ENCODE data around the gene DCHS2.
"Not testable (repeated sequence)": the region's sequence is repeated elsewhere in the genome, so short reads cannot be mapped to it uniquely, and the experiment has no call there.

DCHS2 gene

DNA sequence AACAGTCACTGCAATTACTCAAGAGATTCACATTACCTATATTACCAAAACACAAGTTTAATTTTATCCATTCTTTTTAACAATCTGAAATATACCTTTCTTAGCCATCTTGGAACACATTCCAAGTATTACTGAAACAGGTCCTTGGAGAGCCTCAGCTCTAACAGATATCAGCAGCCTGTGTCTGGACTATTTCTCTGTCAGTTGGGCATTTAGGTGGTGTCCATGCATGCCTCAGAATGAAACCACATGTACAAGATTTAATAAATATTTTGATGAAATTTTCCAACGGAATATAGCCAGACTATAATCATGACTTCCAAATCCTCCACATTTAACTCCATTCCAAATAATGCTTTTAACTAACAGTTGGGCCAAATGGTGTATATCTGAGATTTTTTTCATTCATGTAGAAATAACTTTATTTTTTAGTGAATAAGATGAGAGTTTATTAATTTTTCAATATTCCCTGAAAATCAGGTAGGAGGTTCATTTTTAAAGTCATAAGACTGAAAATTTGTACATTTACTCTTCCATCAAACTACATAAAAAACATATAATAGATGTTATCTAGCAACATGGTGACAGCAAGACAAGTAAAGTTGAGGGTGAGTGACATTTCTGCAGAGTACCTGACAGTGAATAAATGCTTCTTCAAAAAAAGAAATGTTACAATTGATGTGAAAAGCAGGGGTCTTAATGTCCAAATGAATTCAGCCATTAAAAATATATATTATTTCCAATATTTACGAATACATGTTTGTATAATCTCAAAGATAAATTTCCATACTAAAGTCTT lies 174.2 kb downstream of the DCHS2 start:
- DNase-seq (ENCODE audit: low read depth), result no peak

DNA sequence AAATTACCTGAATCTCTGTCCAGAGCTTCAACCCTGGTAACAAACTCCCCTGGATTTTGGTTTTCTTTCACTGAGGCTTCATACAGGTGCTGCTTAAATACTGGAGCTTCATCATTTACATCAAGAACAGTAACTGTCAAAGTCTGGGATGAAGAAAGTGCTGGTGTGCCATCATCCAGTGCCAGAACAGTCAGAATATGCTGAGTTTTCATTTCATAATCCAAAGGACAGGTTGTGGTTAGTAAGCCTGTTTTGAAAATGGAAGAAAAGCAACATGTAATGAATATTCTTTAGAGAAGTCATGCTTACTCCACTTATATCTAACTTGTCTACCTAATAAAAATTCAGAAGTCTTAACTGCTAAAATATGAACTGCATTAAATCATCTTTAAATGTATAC lies 175.9 kb downstream of the DCHS2 start:
- no peak for DNase-seq (ENCODE audit: low read depth)

DNA sequence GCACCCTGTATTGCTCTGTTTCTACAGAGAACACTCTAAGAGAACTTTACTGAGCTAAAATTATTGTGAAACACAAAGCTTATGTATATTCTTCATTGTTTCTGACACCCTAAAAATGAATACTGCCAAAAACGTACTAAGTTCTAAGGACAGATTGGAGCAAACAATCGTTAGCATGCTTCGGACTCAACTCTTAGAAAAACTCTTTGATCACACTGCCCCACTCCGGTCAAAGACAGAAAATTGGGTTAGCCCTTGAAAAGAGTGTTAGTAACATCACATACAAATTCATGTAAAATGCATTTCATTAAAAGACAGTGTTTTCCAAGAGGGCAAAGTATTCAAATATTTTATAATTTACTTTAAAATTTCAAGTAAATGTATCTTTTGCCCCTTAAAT lies 177.4 kb downstream of the DCHS2 start:
- no peak for DNase-seq (ENCODE audit: low read depth)

DNA sequence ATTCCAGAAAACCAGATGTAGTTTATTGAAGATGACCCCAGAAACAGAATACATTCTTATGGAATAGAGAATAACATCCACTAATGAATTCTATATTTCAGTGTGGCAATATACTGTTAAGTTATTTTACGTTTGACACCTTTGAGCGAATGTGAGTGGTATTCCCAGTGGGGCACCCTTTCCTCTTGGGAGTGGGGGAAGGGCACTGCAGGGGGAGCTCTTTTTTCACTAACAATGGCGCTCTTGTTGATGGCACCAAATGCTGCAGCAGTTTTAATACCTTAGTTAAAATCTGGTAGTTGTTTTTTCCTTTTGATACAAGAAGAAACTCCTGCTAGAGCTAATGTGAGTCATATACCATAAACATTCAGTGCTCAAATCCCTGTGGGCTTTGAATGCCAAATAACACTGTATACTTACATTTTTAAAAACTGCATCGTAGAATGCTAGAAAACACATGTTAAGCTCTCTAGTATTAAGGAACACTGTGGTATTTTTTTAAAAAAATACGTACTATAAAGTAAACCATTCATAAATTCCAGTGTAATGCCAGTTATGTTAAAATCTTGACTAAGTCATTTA lies 178.5 kb downstream of the DCHS2 start:
- DNase-seq (ENCODE audit: low read depth), result no peak

DNA sequence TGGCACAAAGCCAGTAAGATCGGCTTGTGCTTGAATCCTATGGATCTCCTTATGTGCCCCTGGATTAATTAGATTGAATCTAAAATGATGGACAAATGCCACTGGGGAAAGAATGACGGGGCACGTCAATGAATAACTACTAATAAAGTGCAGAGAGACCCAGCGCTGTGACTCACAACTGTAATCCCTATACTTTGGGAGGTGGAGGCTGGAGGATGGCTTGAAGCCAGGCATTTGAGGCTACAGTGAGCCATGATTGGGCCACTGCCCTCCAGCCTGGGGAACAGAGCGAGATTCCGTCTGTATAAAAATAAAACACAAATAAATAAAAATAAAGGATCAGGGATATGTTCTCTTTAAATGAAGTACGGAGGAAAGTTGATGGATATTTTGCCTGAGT lies 179.4 kb downstream of the DCHS2 start:
- no peak for DNase-seq (ENCODE audit: low read depth)

DNA sequence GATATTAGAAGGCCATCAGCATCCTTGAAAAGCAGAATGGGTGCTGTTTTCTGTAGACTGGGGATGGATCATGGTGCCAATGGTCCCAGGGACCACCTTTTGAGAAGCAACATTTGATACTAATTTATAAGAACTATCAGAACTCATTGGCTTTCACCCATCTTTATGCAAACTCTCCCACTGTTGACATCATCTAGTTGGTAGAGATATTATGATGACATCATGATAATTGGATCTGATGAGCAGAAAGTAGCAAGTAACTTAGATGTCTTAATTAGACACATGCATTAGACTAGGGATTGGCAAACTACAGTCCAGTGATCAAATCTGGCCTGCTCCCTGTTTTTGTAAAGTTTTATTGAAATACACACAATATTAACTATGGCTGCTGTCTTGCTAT lies 181.0 kb downstream of the DCHS2 start:
- DNase-seq (ENCODE audit: low read depth), result no peak

DNA sequence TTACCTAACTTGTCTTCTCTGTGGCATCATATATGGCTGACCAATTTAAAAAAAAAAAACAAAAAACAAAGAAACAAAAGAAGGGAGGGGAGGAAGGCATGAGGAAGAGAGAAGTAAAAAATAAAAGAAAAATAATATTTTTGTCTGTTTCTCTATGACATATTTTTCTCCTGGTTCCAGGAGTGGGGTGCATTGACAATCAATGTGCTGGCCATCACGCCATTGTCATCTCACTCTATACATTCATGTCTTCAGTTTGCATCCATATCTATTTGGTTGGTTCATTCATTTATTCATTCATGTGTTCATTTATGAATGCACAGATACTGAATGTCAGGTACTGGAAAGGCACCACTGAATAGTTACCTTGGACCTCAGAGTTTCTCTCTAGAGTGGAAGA lies 183.4 kb downstream of the DCHS2 start:
- DNase-seq (ENCODE audit: low read depth), result no peak

DNA sequence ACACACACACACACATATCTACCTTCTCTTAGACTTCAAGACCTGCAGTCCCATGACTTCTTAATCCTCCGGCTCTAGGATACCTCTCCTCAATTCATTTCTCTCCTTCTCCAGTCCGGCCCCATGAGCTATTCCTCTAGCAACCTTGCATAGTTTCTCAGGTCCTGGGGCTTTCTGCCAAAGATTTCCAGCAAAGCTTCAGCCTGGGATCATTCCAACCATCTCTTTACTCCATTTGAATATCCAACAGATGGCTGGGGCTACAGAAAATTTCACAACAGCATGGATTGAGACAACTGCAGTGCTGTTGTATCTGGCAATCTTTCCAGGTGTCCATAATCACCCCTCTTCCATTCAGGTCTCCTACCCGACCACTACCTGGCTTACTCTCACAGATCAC lies 184.1 kb downstream of the DCHS2 start:
- no peak for DNase-seq (ENCODE audit: low read depth)

DNA sequence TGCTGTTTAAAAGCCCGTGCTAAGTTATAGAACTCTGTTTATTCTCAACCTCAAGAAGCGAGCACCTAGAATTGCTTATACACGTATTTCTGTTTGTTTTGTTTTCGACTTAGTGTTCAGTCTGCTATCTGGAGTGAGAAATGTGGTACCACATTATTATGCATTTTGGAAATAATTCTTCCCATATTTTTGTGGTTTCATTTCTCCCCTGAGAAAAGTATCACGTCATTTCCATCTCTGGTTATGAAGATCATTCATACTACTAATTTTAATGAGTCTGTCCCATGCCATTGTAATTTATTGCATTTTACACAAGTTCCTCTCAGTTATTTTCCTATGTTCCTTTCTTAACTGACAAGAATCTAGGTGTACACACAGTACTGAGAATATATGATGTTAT lies 186.0 kb downstream of the DCHS2 start:
- no peak for DNase-seq (ENCODE audit: low read depth)

DNA sequence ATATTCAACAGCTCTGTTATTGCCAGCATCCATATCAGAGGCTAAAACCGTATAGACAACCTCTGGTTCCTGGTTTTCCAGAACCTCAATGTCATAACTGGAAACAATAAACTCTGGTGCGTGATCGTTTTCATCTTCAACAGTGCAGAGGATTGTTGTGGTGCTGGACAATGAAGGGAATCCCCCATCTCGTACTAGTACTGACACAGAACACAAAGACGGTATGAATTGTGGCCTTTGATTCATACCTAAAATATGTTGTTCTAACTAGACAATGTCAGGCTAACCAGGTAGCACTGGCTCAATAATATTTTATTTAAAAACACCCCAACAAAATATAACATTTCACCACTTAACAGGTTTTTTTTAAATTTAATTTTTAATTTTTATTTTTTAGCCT lies 186.9 kb downstream of the DCHS2 start:
- no peak for DNase-seq (ENCODE audit: low read depth)

DNA sequence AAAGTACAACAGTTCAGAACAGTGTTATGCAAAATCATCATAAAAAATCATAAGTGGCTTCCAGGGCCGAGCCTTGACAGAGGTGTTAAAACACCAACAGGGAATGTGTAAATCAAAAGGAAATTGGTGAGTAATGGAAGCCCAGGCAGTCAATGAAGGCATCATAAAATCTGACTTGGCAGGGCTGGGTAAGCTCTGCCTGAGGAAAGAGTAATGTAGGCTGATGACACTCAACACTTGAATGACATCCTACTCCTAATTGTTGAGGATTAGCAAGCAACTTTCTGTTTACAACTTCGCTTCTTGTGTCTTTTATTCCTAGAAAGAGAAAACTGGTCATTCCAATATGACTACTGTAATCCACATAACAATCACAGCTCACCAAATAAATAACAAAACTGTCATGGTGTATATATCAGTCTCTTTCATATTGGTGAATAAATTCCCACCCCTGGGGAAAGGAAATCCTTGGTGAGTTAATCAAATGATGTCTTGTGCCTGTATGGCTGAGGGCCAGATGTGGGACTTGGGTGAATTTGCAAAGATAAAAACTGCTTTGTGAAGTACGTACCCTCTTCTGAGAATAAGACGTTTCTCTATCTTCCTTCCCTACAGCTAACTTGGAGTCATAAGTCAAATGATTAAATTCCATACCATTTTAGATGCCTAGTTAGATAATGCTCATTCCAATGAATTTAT lies 196.8 kb downstream of the DCHS2 start:
- no peak for DNase-seq (ENCODE audit: low read depth)

DNA sequence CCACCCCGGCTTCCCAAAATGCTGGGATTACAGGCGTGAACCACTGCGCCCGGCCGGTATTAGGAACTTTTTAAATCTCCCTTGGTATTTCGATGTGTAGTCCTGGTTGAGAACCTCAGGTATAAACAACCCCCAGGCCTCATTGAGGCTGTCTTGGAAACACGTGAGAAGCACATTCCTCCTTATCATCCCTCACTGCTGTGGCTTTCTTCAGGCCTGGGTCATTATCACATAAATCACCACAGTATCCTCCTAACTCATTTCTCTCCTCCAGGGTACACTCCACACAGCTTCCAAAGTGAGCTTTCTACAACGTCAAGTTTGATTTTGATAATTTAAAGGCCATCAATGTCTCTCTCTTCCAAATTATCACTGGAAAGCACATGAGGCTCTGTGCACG lies 198.2 kb downstream of the DCHS2 start:
- DNase-seq (ENCODE audit: low read depth), result no peak

DNA sequence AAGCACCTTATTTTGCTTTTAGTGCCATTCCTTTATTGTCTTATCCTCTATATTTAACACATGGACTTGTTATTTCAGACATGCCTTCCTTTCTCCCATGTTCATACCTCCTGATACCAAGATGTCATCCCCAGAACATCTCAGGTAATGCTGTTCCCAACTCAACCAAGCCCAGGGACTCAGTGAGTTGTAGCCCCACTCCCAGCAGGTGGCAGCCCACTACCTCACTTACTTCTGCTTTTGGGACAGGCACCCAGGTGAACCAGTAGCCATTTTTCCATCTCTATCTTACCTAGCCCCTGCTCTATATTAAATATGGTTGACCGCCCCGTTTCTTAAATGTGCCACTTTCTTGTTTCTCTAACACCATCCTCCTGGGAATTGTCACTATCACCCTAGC lies 199.0 kb downstream of the DCHS2 start:
- DNase-seq (ENCODE audit: low read depth), result no peak

DNA sequence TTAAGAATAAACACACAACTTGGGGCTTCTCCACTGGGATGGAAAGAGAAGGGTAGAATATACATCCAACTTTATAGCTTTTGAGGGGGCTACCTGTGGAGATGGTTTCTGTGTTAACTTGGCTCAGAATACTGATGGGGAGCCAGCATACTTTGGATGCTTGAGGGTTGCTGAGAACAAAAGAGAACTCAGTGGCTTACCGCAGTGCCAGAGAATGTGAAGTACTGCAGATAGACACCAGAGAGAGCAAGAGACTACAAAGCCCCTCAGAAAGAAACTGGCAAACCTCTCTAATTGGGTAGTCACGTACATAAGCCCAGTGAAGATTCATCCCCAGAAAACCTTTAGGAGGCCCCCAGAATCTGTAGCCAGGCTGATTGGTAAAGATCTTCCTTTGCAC lies 214.4 kb downstream of the DCHS2 start:
- no peak for DNase-seq (ENCODE audit: low read depth)

DNA sequence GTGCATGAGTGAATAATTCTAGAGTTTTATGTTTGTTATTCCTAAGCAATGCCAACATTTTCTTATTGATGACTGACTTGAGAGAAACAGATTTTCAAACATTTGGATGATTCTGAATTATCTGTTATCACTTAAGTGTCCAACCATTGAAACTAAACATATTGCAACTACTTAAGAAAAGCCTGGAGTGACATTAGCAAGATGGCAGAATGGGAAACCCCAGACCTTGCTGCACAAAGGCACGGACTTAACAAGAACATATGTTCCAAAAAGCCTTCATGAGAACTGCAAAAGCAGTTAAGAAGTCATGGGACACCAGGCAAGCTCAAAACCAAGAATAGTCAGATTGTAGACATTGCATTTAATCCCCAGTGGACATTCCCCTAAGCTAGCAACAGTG lies 215.1 kb downstream of the DCHS2 start:
- no peak for DNase-seq (ENCODE audit: low read depth)

DNA sequence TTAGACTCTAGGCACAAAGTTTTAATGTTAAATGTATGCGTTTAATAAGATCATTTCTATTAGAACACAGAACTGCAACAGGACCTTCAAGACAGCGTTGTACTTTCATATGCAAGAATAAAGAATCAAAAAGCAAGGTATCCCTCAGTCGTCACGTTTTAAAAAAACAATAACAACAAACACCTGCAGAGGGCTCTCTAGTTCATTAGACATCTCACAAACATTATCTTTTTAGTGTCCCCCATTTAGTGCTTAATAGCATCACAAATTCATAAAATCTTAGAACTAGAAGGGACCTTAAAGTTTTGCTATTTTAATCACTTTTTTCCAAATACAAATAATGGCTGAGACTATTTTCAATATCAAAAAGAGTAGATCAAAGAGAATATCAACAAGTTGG lies 236.6 kb downstream of the DCHS2 start:
- no peak for DNase-seq (ENCODE audit: low read depth)

DNA sequence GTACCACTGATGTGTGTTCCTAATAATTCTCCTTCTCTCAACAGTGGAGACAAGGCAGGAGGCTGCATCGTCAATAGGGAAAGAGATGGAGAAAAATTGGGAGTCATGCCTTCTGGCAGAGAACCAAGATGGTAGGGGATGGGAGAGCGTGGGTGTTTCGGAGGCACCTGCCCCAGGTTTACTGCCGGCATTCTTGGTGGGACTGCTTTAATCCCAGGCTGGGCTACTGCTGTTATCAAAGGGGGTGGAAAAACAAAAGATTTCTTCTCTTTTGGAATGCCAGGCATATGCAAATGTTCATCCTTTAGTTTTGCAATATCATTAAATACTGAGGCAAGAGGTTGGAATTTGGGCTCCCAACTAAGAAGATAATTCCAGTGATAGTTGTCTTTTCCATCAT lies 257.0 kb downstream of the DCHS2 start:
- no peak for DNase-seq (ENCODE audit: low read depth)

DNA sequence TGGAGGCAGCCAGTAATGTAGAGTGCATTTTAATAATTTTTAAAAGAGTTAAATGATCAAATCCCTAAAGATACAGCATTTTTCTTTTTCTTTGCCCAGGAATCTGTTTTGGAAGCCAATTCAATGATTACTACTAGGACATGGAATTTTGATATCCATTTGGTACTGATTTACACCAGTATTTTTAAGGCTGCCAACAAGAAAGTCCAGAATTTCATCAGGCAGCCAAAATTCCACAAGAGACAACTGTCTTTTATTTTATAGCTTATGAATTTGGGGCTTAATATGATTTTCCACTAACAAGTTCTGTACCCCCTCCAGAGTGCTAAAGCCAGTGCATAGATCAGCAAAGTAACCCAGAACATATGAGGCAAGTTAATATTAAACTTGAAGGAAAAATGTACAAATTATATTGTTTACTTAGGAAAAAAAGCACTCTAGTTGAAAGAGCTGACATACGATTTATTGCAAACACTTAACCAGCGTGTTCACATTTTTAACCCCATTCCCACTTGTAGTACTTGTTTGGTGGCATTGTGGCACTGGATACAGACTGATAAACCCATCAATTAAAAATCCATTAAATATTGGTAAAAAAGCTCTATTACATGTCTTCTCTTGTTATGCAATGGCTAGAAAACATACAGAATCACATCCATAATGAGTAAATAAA lies 259.7 kb downstream of the DCHS2 start:
- no peak for DNase-seq (ENCODE audit: low read depth)

DNA sequence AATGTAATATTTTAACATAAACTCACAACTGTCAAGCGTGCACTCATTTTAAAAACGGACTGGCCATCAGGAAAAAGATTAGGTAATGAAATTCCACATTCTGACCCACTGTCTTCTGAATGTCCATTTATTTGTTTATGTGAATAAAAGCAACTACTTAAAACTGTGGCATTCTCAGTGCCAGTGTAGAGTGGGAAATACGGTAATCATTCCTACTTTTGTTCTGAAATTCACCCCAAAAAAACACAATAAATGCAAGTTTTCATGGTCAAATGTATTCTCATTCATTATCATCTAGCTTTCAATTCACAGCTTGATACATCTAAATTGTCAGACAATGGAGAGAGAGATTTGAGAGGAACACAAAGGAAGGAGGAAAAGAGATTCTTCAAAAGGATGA lies 260.9 kb downstream of the DCHS2 start:
- no peak for DNase-seq (ENCODE audit: low read depth)

DNA sequence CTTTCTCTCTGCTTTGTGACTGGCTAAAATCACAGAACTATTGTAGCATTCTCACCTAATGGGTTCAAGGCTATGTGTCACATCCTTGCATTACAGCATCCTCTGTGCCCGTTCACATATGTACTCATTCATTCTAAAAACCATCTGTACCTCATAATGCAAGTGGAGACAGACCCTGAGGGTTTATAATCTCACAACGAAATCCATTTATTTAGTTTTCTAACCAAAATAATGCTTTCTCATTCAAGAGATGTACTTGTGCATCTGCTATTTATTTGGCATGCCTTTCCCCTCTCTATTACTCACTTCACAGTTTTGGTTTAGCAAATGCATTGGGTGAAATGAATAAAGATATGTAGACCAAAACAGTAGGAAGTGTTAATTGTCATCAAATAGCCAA lies 261.5 kb downstream of the DCHS2 start:
- DNase-seq (ENCODE audit: low read depth), result no peak

DNA sequence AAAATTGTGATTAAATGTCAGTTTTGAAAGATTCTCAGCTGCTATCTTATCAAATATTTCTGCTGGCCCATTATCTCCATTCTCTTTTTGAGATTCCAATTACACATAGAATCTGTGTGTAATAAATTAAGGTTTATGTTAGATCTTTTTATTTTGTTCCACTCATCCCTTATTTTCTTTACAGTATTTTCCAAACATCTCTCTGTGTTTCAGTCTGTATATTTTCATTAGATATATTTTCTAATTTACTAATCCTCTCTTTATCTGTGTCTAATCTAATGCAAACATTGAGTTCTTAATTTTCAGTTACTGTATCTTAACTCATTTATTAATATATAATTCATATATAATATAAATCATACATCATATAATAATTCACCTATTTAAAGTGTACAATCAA lies 268.7 kb downstream of the DCHS2 start:
- DNase-seq (ENCODE audit: low read depth), result no peak

DNA sequence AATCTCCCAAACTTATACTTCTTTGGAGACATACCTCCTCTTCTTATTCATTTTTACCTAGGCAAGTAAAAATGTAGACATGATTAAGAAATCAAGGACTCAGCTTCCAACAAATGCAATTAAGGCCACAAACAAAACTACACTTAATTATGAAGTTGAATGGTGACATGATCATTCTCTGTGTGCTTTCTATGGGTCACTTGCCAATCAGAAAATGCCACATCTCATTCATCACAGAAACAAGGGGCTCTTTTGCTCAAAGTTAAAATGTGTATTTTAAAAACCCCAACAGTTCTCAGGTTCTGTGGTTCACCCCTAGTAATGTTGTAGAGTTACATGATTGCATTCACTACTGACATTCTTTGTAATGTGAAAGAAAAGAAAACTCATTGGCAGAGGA lies 273.5 kb downstream of the DCHS2 start:
- DNase-seq (ENCODE audit: low read depth), result no peak

DNA sequence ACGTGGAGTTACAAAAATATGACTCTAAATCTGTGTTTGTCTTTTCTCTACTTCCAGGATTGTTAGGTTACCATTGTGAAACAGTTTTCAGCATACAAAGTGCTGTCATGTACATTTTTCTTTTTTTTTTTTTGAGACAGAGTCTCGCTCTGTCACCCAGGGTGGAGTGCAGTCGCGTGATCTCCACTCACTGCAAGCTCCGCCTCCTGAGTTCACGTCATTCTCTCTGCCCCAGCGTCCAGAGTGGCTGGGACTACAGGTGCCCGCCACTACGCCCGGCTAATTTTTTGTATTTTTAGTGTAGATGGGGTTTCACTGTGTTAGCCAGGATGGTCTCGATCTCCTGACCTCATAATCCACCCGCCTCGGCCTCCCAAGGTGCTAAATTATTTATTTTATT lies 274.2 kb downstream of the DCHS2 start:
- DNase-seq (ENCODE audit: low read depth), result not testable (repeated sequence)
